K562 (cell line): Measurements from ENCODE around the gene DTL. TPM values are rescaled to one million over a fixed set of nuclear protein-coding genes. Genes with fewer than 3 reads are reported as not detected.

Experiments
- CEBPZ ChIP-seq: fragments of 150-350 bp; IDR thresholded peaks from 2 replicates; pipeline ENCODE4 v1.6.1; 2014; ENCODE audit warnings: low read depth, mild to moderate bottlenecking, low read length, borderline replicate concordance
- GATA2 ChIP-seq: sonication (generic); formaldehyde crosslinking; IDR thresholded peaks from 2 replicates; pipeline ENCODE4 v1.4.0; 2020; ENCODE audit warnings: mild to moderate bottlenecking, missing genetic modification reagents
- ZNF511 ChIP-seq: sonication (generic); formaldehyde crosslinking; IDR thresholded peaks from 2 replicates; pipeline ENCODE4 v1.8.0; 2022; ENCODE audit warnings: mild to moderate bottlenecking, missing genetic modification reagents
- ZNF780A ChIP-seq: fragments of 250-450 bp; sonication (Bioruptor Pico); IDR thresholded peaks from 2 replicates; pipeline ENCODE4 v1.5.0; 2021; ENCODE audit warnings: mild to moderate bottlenecking
- polyA plus RNA-seq, 8 experiments: library from polyadenylated mRNA; depleted of rRNA in 4 of 8; stranded (reverse) in 5 of 8; unstranded in 3 of 8; fragments of >200 nt; fragmentation: Nextera tagmentation in 2 of 8; fragmentation: Illumina TruSeq in 1 of 8; extraction: Ambion mirVana in 2 of 8; extraction: Trizol in 1 of 8; gene quantifications; 2 replicates each; pipeline versions ENCODE4 v1.2.1 to v1.2.3, GENCODE V29; 2011 to 2014; ENCODE audit warnings: inconsistent platforms in 1 of 8, missing spikeins in 1 of 8
- total RNA-seq, 7 experiments: library from RNA; depleted of rRNA in 6 of 7; stranded (reverse); fragments of >200 nt in 6 of 7; fragmentation: Illumina TruSeq in 2 of 7; extraction: Trizol in 2 of 7; gene quantifications; 2 replicates each; pipeline versions ENCODE4 v1.2.1 to v1.2.3, GENCODE V29; 2011 to 2021; ENCODE audit warnings: low replicate concordance in 1 of 7
- TF ChIP-seq, protein P1 (sequence below), 2 experiments: fragments of 450-650 bp; formaldehyde crosslinking in 1 of 2; IDR thresholded peaks; 2 replicates each; pipeline versions ENCODE4 v1.4.0 to v1.6.1; 2014 to 2020; ENCODE audit warnings: mild to moderate bottlenecking in 2 of 2, borderline replicate concordance in 1 of 2, low read depth in 1 of 2
- TF ChIP-seq, protein P2 (sequence below): fragments of 250-450 bp; sonication (Bioruptor Pico); IDR thresholded peaks from 2 replicates; pipeline ENCODE4 v1.5.0; 2022; ENCODE audit warnings: mild to moderate bottlenecking
- TF ChIP-seq, protein P3 (sequence below): fragments of 450-650 bp; IDR thresholded peaks from 2 replicates; pipeline ENCODE4 v1.6.1; 2016; ENCODE audit warnings: low read depth, mild to moderate bottlenecking, moderate library complexity

DTL gene
- total and polyA plus RNA-seq, 9 of the 15 experiments (the other 6 are each of a cell fraction or from before 2014, with no cell fraction given), result 38.3 to 81.0 (median 63.2) TPM

DNA sequence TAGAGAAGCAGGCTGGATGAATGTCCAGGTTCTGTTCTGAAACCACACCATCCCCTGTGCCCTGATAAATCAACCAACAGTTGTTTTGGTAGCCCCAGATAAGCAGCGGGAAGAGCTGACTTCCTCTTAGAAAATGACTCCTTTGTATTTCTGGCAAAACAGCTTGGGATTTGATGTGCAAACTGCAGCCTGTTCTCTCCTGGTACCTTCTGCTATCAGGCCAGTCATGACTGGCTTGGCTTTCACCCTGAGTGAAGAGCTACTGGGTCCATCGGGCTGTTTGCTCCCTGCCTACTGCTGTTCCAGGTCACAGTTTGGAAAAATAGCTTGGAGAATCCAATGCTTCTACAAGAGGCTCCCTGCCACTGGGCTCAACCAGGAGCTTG is 116.8 kb downstream of the DTL start (continued):
- no peak for TF ChIP-seq CEBPZ
- TF ChIP-seq, protein P1, sequence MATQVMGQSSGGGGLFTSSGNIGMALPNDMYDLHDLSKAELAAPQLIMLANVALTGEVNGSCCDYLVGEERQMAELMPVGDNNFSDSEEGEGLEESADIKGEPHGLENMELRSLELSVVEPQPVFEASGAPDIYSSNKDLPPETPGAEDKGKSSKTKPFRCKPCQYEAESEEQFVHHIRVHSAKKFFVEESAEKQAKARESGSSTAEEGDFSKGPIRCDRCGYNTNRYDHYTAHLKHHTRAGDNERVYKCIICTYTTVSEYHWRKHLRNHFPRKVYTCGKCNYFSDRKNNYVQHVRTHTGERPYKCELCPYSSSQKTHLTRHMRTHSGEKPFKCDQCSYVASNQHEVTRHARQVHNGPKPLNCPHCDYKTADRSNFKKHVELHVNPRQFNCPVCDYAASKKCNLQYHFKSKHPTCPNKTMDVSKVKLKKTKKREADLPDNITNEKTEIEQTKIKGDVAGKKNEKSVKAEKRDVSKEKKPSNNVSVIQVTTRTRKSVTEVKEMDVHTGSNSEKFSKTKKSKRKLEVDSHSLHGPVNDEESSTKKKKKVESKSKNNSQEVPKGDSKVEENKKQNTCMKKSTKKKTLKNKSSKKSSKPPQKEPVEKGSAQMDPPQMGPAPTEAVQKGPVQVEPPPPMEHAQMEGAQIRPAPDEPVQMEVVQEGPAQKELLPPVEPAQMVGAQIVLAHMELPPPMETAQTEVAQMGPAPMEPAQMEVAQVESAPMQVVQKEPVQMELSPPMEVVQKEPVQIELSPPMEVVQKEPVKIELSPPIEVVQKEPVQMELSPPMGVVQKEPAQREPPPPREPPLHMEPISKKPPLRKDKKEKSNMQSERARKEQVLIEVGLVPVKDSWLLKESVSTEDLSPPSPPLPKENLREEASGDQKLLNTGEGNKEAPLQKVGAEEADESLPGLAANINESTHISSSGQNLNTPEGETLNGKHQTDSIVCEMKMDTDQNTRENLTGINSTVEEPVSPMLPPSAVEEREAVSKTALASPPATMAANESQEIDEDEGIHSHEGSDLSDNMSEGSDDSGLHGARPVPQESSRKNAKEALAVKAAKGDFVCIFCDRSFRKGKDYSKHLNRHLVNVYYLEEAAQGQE (IDR thresholded peaks at IDR 0.05; ENCODE audit: borderline replicate concordance), result peak; percentile 97
- TF ChIP-seq, protein P1 (CRISPR knock-in tag; IDR thresholded peaks at IDR 0.05; ENCODE audit: low read depth), result no peak
- peak; percentile 95 for TF ChIP-seq GATA2 (CRISPR knock-in tag)
- TF ChIP-seq, protein P2, sequence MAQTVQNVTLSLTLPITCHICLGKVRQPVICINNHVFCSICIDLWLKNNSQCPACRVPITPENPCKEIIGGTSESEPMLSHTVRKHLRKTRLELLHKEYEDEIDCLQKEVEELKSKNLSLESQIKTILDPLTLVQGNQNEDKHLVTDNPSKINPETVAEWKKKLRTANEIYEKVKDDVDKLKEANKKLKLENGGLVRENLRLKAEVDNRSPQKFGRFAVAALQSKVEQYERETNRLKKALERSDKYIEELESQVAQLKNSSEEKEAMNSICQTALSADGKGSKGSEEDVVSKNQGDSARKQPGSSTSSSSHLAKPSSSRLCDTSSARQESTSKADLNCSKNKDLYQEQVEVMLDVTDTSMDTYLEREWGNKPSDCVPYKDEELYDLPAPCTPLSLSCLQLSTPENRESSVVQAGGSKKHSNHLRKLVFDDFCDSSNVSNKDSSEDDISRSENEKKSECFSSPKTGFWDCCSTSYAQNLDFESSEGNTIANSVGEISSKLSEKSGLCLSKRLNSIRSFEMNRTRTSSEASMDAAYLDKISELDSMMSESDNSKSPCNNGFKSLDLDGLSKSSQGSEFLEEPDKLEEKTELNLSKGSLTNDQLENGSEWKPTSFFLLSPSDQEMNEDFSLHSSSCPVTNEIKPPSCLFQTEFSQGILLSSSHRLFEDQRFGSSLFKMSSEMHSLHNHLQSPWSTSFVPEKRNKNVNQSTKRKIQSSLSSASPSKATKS (CRISPR knock-in tag), result no peak
- TF ChIP-seq, protein P3, sequence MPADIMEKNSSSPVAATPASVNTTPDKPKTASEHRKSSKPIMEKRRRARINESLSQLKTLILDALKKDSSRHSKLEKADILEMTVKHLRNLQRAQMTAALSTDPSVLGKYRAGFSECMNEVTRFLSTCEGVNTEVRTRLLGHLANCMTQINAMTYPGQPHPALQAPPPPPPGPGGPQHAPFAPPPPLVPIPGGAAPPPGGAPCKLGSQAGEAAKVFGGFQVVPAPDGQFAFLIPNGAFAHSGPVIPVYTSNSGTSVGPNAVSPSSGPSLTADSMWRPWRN, result peak; percentile 82
- no peak for TF ChIP-seq ZNF780A (CRISPR knock-in tag)
- TF ChIP-seq ZNF511 (CRISPR knock-in tag), result no peak
